Progenitor cell of endocrine pancreas (in vitro differentiated cells): ENCODE measurements around the gene ADAD2. TPM values are rescaled to one million over a fixed set of nuclear protein-coding genes. Genes with fewer than 3 reads are reported as not detected.
"Not testable (repeated sequence)": the region's sequence is repeated elsewhere in the genome, so short reads cannot be mapped to it uniquely, and the experiment has no call there.

Experiments used
- DNase-seq: peaks from one replicate; pipeline ENCODE4 v3.0.0; 2021; ENCODE audit warnings: low spot score; ENCODE audit not compliant: unreplicated experiment
- H3K27ac Mint-ChIP-seq: 2 replicates; pipeline ENCODE4 v1.8.0; 2021; ENCODE audit warnings: mild to moderate bottlenecking, moderate library complexity, mixed read lengths
- H3K27me3 Mint-ChIP-seq: 2 replicates; pipeline ENCODE4 v1.8.0; 2021; ENCODE audit warnings: mixed read lengths
- H3K36me3 Mint-ChIP-seq: 2 replicates; pipeline ENCODE4 v1.8.0; 2022; ENCODE audit warnings: mixed read lengths; ENCODE audit not compliant: insufficient read depth
- H3K4me1 Mint-ChIP-seq: 2 replicates; pipeline ENCODE4 v1.8.0; 2021; ENCODE audit warnings: low read depth, mixed read lengths
- H3K4me3 Mint-ChIP-seq: 2 replicates; pipeline ENCODE4 v1.8.0; 2021; ENCODE audit warnings: low read depth, mild to moderate bottlenecking, moderate library complexity, mixed read lengths
- H3K9me3 Mint-ChIP-seq: 2 replicates; pipeline ENCODE4 v1.8.0; 2021; ENCODE audit warnings: low read depth, mixed read lengths
- total RNA-seq: library from RNA; stranded (reverse); gene quantifications from 2 replicates; pipeline ENCODE4 v1.2.1, GENCODE V29; 2021
- TF ChIP-seq, protein P1 (sequence below): fragments of 200-600 bp; sonication (generic); IDR thresholded peaks from one replicate; pipeline ENCODE4 v1.5.0; 2021; ENCODE audit warnings: antibody characterized with exemption, mild to moderate bottlenecking; ENCODE audit not compliant: unreplicated experiment

ADAD2 gene
- total RNA-seq, 1 donor from 2014 or later: not detected

DNA sequence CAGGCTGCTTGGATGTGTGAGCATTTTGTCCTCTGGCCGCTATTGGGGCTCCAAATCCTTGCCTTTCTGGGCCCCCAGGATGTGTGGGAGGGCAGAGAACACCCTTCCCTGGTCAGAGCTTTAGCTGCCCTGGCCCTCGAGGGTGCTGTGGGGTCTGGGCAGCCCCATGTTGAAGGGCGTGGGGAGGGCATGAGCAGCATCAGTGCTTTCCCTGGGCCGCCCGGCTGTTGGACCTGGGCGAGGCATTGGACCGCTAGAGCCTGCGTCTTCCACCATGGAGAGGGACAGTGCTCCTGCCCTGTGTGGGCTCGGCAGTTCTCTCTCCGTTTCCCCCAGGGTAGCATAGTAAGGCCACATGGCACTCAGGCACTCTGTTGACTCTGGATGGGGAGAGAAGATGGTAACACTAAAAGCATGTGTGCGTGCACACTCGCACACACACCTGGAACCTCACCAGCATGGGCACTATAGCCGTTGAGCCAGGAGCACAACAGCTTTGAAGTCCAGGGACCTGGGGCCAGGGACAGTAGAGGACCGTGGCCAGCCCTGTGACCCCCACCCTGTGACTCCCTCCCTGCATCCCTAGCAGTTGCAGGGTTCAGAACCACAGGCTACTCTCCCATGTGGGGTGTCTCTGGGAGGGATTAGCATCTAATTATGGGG is 6.6 kb downstream of the ADAD2 start:
- Mint-ChIP-seq H3K4me1 (peaks cover 3% of the 10 kb centered on the region), H3K27ac (no peak overlapping the region), H3K36me3 (no peaks in the 10 kb centered on the region), H3K27me3 (peaks cover 27% of the 10 kb centered on the region), H3K9me3 (no peaks in the 10 kb centered on the region), H3K4me3 (no peak overlapping the region)
- no peak for DNase-seq
- TF ChIP-seq, protein P1, sequence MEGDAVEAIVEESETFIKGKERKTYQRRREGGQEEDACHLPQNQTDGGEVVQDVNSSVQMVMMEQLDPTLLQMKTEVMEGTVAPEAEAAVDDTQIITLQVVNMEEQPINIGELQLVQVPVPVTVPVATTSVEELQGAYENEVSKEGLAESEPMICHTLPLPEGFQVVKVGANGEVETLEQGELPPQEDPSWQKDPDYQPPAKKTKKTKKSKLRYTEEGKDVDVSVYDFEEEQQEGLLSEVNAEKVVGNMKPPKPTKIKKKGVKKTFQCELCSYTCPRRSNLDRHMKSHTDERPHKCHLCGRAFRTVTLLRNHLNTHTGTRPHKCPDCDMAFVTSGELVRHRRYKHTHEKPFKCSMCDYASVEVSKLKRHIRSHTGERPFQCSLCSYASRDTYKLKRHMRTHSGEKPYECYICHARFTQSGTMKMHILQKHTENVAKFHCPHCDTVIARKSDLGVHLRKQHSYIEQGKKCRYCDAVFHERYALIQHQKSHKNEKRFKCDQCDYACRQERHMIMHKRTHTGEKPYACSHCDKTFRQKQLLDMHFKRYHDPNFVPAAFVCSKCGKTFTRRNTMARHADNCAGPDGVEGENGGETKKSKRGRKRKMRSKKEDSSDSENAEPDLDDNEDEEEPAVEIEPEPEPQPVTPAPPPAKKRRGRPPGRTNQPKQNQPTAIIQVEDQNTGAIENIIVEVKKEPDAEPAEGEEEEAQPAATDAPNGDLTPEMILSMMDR: no peak

DNA sequence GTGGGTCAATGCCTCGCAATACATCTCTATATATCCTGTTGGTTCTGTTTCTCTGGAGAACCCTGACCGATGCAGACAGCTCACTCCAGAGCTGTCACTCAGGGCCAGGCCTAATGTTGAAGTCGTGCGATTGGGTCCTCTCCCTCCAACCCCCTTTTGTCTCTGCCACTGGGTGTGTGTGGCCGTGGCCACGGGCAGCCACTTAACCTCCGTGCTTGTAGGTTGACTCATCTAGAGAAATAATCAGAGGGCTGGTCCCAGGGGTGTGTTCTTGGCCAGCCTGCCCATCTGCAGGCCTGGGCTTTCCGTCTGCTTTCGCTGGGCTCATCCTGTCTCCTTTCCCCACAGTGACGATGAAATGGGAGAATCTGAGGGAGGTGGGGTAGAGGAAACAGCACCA is 7.4 kb downstream of the ADAD2 start:
- H3K4me1 Mint-ChIP-seq: peaks cover 3% of the 10 kb centered on the region
- DNase-seq: no peak
- H3K4me3 Mint-ChIP-seq: no peak overlapping the region
- H3K27ac Mint-ChIP-seq: no peak overlapping the region
- TF ChIP-seq, protein P1: no peak
- H3K9me3 Mint-ChIP-seq: no peaks in the 10 kb centered on the region
- H3K36me3 Mint-ChIP-seq: no peaks in the 10 kb centered on the region
- H3K27me3 Mint-ChIP-seq: peaks cover 27% of the 10 kb centered on the region

DNA sequence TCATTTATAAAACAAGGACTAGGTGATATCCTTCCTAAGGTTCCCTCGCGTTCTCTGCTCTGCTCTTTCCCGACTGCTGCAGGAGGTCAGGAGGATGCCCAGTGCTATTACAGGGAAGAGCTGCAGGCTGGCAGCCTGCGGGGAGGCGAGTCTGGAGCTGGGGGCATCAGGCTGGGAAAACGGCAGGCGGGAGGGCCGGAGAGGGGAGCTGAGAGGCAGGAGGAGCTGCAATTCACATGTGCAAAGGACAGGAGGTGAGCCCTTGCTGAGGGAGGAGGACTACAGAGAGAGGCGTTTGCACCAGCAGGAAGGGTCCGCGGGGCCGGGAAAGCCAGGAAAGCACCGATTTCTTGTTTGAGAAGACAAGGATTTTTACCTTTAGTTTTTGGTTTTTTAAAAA is 8.1 kb downstream of the ADAD2 start:
- Mint-ChIP-seq H3K9me3 (peaks cover 3% of the 10 kb centered on the region), H3K36me3 (no peaks in the 10 kb centered on the region), H3K27ac (no peak overlapping the region), H3K4me3 (no peak overlapping the region), H3K4me1 (peaks cover 3% of the 10 kb centered on the region), H3K27me3 (peaks cover 21% of the 10 kb centered on the region)
- no peak for DNase-seq
- TF ChIP-seq, protein P1: no peak

DNA sequence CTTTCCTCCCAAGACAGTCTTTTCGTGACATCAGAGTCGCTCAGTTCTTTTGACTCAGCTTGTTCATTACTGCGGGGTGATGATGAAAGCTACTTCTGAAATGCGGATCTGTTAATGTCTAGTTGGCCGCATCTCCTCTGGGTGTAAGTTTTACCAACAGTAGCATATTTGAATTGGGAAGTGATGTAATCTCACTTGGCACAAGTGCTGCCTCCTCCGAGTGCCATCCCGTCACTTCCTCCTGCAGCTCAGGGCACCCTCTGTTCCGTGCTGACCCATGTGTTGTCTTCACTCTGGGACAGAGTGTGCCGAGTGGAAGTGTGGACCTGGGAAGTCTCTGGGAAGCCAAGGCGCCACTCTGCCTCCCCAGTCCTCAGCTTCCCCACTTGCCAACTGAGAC is 8.9 kb downstream of the ADAD2 start:
- no peak overlapping the region for H3K27ac Mint-ChIP-seq
- H3K4me3 Mint-ChIP-seq: no peak overlapping the region
- DNase-seq: no peak
- H3K36me3 Mint-ChIP-seq: no peaks in the 10 kb centered on the region
- H3K27me3 Mint-ChIP-seq: peaks cover 20% of the 10 kb centered on the region
- peaks cover 3% of the 10 kb centered on the region for H3K9me3 Mint-ChIP-seq
- H3K4me1 Mint-ChIP-seq: peaks cover 3% of the 10 kb centered on the region
- TF ChIP-seq, protein P1: no peak

DNA sequence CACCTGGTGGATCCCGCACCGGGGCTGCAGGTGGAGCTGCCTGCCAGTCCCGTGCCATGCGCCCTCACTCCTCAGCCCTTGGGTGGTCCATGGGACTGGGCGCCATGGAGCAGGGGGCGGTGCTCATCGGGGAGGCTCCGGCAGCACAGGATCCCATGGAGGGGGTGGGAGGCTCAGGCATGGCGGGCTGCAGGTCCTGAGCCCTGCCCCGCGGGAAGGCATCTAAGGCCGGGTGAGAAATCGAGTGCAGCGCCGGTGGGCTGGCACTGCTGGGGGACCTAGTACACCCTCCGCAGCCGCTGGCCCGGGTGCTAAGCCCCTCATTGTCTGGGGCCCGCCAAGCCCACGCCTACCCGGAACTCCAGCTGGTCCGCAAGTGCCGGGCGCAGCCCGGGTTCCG is 13.6 kb downstream of the ADAD2 start:
- H3K27ac Mint-ChIP-seq, DNase-seq, H3K4me1 Mint-ChIP-seq, H3K36me3 Mint-ChIP-seq, H3K9me3 Mint-ChIP-seq, H3K27me3 Mint-ChIP-seq, H3K4me3 Mint-ChIP-seq: not testable (repeated sequence)

DNA sequence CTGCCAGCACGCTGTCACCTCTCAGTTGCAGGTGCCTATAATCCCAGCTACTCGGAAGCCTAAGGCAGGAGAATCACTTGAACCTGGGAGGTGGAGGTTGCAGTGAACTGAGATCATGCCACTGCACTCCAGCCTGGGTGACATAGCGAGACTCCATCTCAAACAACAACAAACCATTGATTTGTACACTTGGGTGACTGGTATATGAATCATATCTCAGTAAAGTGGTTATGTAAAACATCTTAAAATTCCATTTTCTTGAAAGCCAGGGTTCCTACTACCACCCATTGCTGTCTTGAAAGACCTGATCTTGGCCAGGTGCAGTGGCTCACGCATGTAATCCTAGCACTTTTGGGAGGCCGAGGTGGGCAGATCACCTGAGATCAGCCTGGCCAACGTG is 14.2 kb downstream of the ADAD2 start:
- not testable (repeated sequence) for H3K9me3 Mint-ChIP-seq, H3K36me3 Mint-ChIP-seq, DNase-seq, H3K4me3 Mint-ChIP-seq, H3K4me1 Mint-ChIP-seq, H3K27me3 Mint-ChIP-seq, H3K27ac Mint-ChIP-seq
